ENCODE results near the gene XXYLT1. TPM values are rescaled to one million over a fixed set of nuclear protein-coding genes. Genes with fewer than 3 reads are reported as not detected.
"Not testable (repeated sequence)": the region's sequence is repeated elsewhere in the genome, so short reads cannot be mapped to it uniquely, and the experiment has no call there.

XXYLT1 gene
- total RNA-seq, 1 donor from 2014 or later = 42.9 TPM

GRCh38 chr3:195054311-195054710, 216.6 kb downstream of the XXYLT1 start:
- TF ChIP-seq CTCF (IDR thresholded peaks at IDR 0.05; ENCODE audit: unreplicated experiment) = no peak
- H3K27ac Mint-ChIP-seq = no peak overlapping the region
- no peaks in the 10 kb centered on the region for H3K4me1 Mint-ChIP-seq
- H3K9me3 Mint-ChIP-seq = peaks cover 9% of the 10 kb centered on the region
- no peak for DNase-seq (ENCODE audit: low spot score in 2 of 2, unreplicated experiment in 2 of 2)
- no peak overlapping the region for H3K4me3 Mint-ChIP-seq
- peaks cover 1% of the 10 kb centered on the region for H3K27me3 Mint-ChIP-seq (ENCODE audit: low read depth)
- no peaks in the 10 kb centered on the region for H3K36me3 Mint-ChIP-seq

- no peak overlapping the region for H3K4me3 Mint-ChIP-seq
- H3K4me1 Mint-ChIP-seq = no peaks in the 10 kb centered on the region
- no peaks in the 10 kb centered on the region for H3K36me3 Mint-ChIP-seq
- H3K9me3 Mint-ChIP-seq = peaks cover 9% of the 10 kb centered on the region
- TF ChIP-seq CTCF (IDR thresholded peaks at IDR 0.05; ENCODE audit: unreplicated experiment) = no peak
- H3K27ac Mint-ChIP-seq = no peak overlapping the region
- peaks cover 1% of the 10 kb centered on the region for H3K27me3 Mint-ChIP-seq (ENCODE audit: low read depth)
- DNase-seq (ENCODE audit: low spot score in 2 of 2, unreplicated experiment in 2 of 2) = no peak
Measured at GRCh38 chr3:195052939-195053338, 218.0 kb downstream of the XXYLT1 start.

GRCh38 chr3:195050296-195050695, 220.7 kb downstream of the XXYLT1 start:
- H3K4me3 Mint-ChIP-seq; H3K4me1 Mint-ChIP-seq; H3K27ac Mint-ChIP-seq; H3K9me3 Mint-ChIP-seq; H3K27me3 Mint-ChIP-seq (ENCODE audit: low read depth); DNase-seq (ENCODE audit: low spot score in 2 of 2, unreplicated experiment in 2 of 2); H3K36me3 Mint-ChIP-seq: not testable (repeated sequence)

- Mint-ChIP-seq H3K27me3 (ENCODE audit: low read depth) (peaks cover 1% of the 10 kb centered on the region), H3K9me3 (peaks cover 4% of the 10 kb centered on the region), H3K4me1 (peaks cover 4% of the 10 kb centered on the region), H3K36me3 (no peaks in the 10 kb centered on the region), H3K4me3 (no peak overlapping the region), H3K27ac (no peak overlapping the region)
- DNase-seq (ENCODE audit: low spot score in 2 of 2, unreplicated experiment in 2 of 2) = no peak
- no peak for TF ChIP-seq CTCF (IDR thresholded peaks at IDR 0.05; ENCODE audit: unreplicated experiment)
Measured at GRCh38 chr3:195048059-195048905, 222.7 kb downstream of the XXYLT1 start.

- peaks cover 7% of the 10 kb centered on the region for H3K4me1 Mint-ChIP-seq
- no peaks in the 10 kb centered on the region for H3K27me3 Mint-ChIP-seq (ENCODE audit: low read depth)
- no peak for TF ChIP-seq CTCF (IDR thresholded peaks at IDR 0.05; ENCODE audit: unreplicated experiment)
- no peaks in the 10 kb centered on the region for H3K9me3 Mint-ChIP-seq
- H3K36me3 Mint-ChIP-seq = no peaks in the 10 kb centered on the region
- H3K27ac Mint-ChIP-seq = no peak overlapping the region
- no peak for DNase-seq (ENCODE audit: low spot score in 2 of 2, unreplicated experiment in 2 of 2)
- no peak overlapping the region for H3K4me3 Mint-ChIP-seq
Measured at GRCh38 chr3:195047536-195047935, 223.4 kb downstream of the XXYLT1 start.

- peaks cover 13% of the 10 kb centered on the region for H3K4me1 Mint-ChIP-seq
- H3K4me3 Mint-ChIP-seq = no peak overlapping the region
- H3K27me3 Mint-ChIP-seq (ENCODE audit: low read depth) = no peaks in the 10 kb centered on the region
- H3K36me3 Mint-ChIP-seq = no peaks in the 10 kb centered on the region
- TF ChIP-seq CTCF (IDR thresholded peaks at IDR 0.05; ENCODE audit: unreplicated experiment) = no peak
- DNase-seq (ENCODE audit: low spot score in 2 of 2, unreplicated experiment in 2 of 2) = peak in 1 of 2 experiments; percentile 34
- no peaks in the 10 kb centered on the region for H3K9me3 Mint-ChIP-seq
- no peak overlapping the region for H3K27ac Mint-ChIP-seq
Measured at GRCh38 chr3:195046441-195046840, 224.5 kb downstream of the XXYLT1 start.
